Psoas muscle (tissue), 8 donors: Measurements from ENCODE around the gene JAK3. TPM values are rescaled to one million over a fixed set of nuclear protein-coding genes. Genes with fewer than 3 reads are reported as not detected.

Experiments
- ATAC-seq, 4 donors: fragments of 200-7000 bp; cut with Tn5 transposase; one replicate each; pipeline ENCODE4 v1.9.1; 2020; ENCODE audit warnings: moderate library complexity in 3 of 4, mild to moderate bottlenecking in 2 of 4
- DNase-seq, 2 donors: peaks; one replicate each; pipeline ENCODE4 v3.0.0-alpha.2; 2020
- H3K27ac ChIP-seq: fragments of 200-600 bp; one replicate; pipeline ENCODE4 v1.8.0; 2022
- H3K27me3 ChIP-seq, 3 donors: fragments of 200-600 bp in 1 of 3; one replicate each; pipeline versions ENCODE4 v1.6.1 to v1.8.0; 2013 to 2022; ENCODE audit warnings: low read length in 2 of 3, mild to moderate bottlenecking in 2 of 3, moderate library complexity in 1 of 3; ENCODE audit not compliant: insufficient read depth in 3 of 3
- H3K36me3 ChIP-seq, 2 donors: fragments of 200-600 bp in 1 of 2; one replicate each; pipeline versions ENCODE4 v1.6.1 to v1.8.0; 2013 to 2022; ENCODE audit warnings: low read depth in 1 of 2, mild to moderate bottlenecking in 1 of 2, moderate library complexity in 1 of 2; ENCODE audit not compliant: insufficient read depth in 1 of 2
- H3K4me1 ChIP-seq: fragments of 200-600 bp; one replicate; pipeline ENCODE4 v1.8.0; 2022
- H3K4me3 ChIP-seq: fragments of 200-600 bp; one replicate; pipeline ENCODE4 v1.8.0; 2022; ENCODE audit warnings: mild to moderate bottlenecking
- H3K9me3 ChIP-seq: fragments of 200-600 bp; one replicate; pipeline ENCODE4 v1.8.0; 2022
- WGBS, 3 donors: extraction: QIAGEN DNeasy Blood & Tissue Kit; methylation state at CpG; one replicate each; pipeline versions ENCODE4 v1.1.6 to v1.1.7; 2013; 5-methylcytosine and 5-hydroxymethylcytosine counted together
- intact Hi-C, 2 donors: fragments of 100-400 bp; cut with DNase I; formaldehyde crosslinking; loops; one replicate each; pipeline versions ENCODE4 v1.11.0 to v1.14.2; 2022
- polyA plus RNA-seq, 3 donors: library from polyadenylated mRNA; stranded (reverse); fragments of 200-250 nt; gene quantifications; one replicate each; pipeline ENCODE4 v1.2.3, GENCODE V29; 2013
- total RNA-seq, 4 donors: library from RNA; stranded (reverse); fragmentation: NEBNext Ultra II Directional in 2 of 4; extraction: Animal tissue kit (Norgen Biotek cat#: 25700) in 2 of 4; gene quantifications; one replicate each; pipeline versions ENCODE4 v1.2.1 to v1.2.4, GENCODE V29; 2021 to 2023
- TF ChIP-seq, protein P1 (sequence below): fragments of 200-600 bp; IDR thresholded peaks from one replicate; pipeline ENCODE4 v1.8.0; 2022; ENCODE audit warnings: antibody characterized with exemption
- donor health status: healthy with polysubstance abuse.
- donor health status: DM: no; HTN: no; CAD: no; lungs with moderate emphysema.
- donor health status: Bipolar disorder and iron deficiency.
- donor health status: healthy.
- donor health status: DM: yes; HTN: yes; CAD: no.
- donor health status: DM: no; HTN: no; CAD: no.
- donor health status: DM: no; HTN: no; CAD: no.
- donor health status: DM: yes; HTN: yes; CAD: no.

JAK3 gene
- total and polyA plus RNA-seq, 7 donors, result 0.17 to 4.0 (median 0.95) TPM

DNA sequence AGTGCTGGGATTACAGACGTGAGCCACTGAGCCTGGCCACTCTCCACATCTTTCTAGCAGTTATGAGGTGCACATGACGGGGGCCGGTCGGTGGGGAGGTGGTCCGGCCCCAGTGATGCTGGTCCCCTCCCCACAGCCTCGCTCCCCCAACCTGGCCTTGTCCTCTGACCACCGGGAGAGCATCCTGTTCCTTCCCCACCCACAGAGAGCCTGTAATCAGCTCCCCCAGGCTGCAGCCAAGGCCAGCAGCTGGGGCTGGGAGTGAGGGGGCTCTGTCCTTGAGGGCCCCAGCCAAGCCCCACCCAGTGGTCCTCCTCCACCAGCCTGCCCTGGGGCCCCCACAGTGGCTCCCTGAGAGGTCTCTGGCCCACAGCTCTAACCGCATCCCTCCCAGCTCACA, 23.4 kb downstream of the JAK3 start:
- Histone ChIP-seq H3K4me1 (no peaks in the 10 kb centered on the region), H3K9me3 (no peaks in the 10 kb centered on the region), H3K27ac (no peak overlapping the region), H3K4me3 (no peak overlapping the region), H3K27me3 (peaks cover 0 to 55% (median 11%) of the 10 kb centered on the region in 3 donors), H3K36me3 (no peaks in the 10 kb centered on the region)
- TF ChIP-seq, protein P1, sequence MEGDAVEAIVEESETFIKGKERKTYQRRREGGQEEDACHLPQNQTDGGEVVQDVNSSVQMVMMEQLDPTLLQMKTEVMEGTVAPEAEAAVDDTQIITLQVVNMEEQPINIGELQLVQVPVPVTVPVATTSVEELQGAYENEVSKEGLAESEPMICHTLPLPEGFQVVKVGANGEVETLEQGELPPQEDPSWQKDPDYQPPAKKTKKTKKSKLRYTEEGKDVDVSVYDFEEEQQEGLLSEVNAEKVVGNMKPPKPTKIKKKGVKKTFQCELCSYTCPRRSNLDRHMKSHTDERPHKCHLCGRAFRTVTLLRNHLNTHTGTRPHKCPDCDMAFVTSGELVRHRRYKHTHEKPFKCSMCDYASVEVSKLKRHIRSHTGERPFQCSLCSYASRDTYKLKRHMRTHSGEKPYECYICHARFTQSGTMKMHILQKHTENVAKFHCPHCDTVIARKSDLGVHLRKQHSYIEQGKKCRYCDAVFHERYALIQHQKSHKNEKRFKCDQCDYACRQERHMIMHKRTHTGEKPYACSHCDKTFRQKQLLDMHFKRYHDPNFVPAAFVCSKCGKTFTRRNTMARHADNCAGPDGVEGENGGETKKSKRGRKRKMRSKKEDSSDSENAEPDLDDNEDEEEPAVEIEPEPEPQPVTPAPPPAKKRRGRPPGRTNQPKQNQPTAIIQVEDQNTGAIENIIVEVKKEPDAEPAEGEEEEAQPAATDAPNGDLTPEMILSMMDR, result no peak
- DNase-seq (no peak), ATAC-seq (no peak)
- WGBS, 3 donors, result 48 to 50% (median 49%) methylated on average over 8 of the region's 8 CpGs
- intact Hi-C loops, result no loop called here

DNA sequence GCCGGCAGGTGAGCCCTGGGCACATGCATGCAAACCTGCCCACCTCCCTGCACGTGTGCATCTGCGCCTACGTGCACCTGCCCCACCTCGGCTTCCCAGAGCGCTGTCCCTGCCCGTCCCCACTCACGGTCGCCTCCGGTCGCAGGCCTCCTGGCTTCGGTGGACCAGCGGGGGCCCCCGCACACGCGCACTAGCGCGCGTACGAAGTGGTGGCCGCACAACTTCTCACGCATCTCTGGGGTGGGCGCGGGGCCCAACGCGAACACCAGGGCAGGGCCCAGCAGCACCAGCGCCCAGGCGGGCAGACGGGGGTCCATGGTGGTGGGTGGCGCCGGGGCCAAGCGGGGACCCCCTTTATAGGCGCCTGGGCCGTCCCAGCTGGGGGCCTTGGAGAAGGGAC, 26.6 kb downstream of the JAK3 start, which contains the start of gene INSL3:
Gene INSL3, minus strand, starts transcription at position 330 of the 400 bp plus-strand sequence. Its CDS starts 13 bp downstream, at position 317.
- H3K4me1 ChIP-seq, result no peaks in the 10 kb centered on the region
- DNase-seq, result no peak
- no peaks in the 10 kb centered on the region for H3K36me3 ChIP-seq
- WGBS, 3 donors, result 65 to 70% (median 68%) methylated on average over 32 to 34 of the region's 34 CpGs
- no peaks in the 10 kb centered on the region for H3K9me3 ChIP-seq
- ATAC-seq, result no peak
- intact Hi-C loops, result no loop called here
- peaks cover 0 to 33% (median 12%) of the 10 kb centered on the region in 3 donors for H3K27me3 ChIP-seq
- no peak within 1 kb of the TSS for H3K4me3 ChIP-seq
- TF ChIP-seq, protein P1, result no peak
- H3K27ac ChIP-seq, result no peak within 1 kb of the TSS

DNA sequence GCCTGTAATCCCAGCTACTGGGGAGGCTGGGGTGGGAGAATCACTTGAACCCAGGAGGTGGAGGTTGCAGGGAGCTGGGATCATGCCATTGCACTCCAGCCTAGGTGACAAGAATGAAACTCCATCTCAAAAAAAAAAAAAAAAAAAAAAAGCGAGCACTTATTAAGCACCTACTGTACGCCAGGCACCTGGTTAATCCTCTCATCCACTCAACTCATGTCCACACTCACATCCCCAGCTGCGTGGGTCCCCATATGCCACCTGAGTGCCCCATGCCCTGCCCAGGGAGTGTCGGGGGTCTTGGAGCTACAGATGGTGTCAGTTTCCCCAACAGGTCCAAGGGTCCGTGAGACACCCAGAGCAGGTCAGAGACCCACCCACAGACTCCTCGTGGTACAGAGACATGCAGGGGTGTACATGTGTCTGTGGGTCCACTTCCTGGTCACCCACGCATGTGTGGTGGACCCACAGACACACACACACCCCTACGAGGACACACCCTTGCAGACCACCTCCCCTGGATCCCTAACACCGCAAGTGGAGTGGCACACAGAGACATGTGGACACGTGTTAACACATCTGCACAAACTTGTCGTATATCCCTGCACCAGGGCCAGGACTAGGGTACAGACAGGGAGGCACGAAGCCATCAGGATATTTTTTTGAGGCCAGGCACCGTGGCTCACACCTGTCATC, 30.0 kb downstream of the JAK3 start:
- no peaks in the 10 kb centered on the region for H3K9me3 ChIP-seq
- no peaks in the 10 kb centered on the region for H3K36me3 ChIP-seq
- H3K4me1 ChIP-seq, result no peaks in the 10 kb centered on the region
- ATAC-seq (no peak), DNase-seq (no peak)
- no peak overlapping the region for H3K4me3 ChIP-seq
- 67 to 79% (median 70%) methylated on average over 12 to 13 of the region's 13 CpGs for WGBS, 3 donors
- intact Hi-C loops, result no loop called here
- TF ChIP-seq, protein P1, result no peak
- no peak overlapping the region for H3K27ac ChIP-seq
- peaks cover 0 to 11% (median 8%) of the 10 kb centered on the region in 3 donors for H3K27me3 ChIP-seq

DNA sequence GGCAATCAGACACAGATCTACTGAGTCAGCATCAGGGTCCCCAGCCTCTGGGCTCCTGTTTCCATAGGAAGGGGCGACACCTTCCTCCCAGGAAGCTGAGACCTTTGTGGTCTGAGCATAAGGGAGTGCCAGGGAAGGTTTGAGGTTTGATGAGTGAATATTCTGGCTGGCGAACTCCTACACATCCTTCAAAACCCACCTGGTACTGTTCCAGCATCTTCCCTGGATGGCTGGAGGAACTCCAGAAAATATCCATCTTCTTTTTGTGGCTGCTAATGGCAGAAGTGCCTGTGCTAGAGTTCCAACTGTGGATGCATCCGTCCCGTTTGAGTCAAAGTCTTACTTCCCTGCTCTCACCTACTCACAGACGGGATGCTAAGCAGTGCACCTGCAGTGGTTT, 35.7 kb downstream of the JAK3 start:
- H3K27me3 ChIP-seq, result peaks cover 0 to 11% (median 6%) of the 10 kb centered on the region in 3 donors
- TF ChIP-seq, protein P1, result no peak
- ATAC-seq, result no peak
- WGBS, 3 donors, result 58 to 66% (median 63%) methylated on average over 5 of the region's 5 CpGs
- H3K9me3 ChIP-seq, result no peaks in the 10 kb centered on the region
- DNase-seq, result no peak
- H3K4me3 ChIP-seq, result no peak overlapping the region
- intact Hi-C loops, result no loop called here
- no peaks in the 10 kb centered on the region for H3K4me1 ChIP-seq
- no peaks in the 10 kb centered on the region for H3K36me3 ChIP-seq
- H3K27ac ChIP-seq, result no peak overlapping the region
